ENCODE data around the gene PSMB11.
"Not testable (repeated sequence)": the region's sequence is repeated elsewhere in the genome, so short reads cannot be mapped to it uniquely, and the experiment has no call there.

The PSMB11 gene

GRCh38 chr14:23006544-23007419 is 35.2 kb upstream of the PSMB11 start:
- TF ChIP-seq, protein P1, sequence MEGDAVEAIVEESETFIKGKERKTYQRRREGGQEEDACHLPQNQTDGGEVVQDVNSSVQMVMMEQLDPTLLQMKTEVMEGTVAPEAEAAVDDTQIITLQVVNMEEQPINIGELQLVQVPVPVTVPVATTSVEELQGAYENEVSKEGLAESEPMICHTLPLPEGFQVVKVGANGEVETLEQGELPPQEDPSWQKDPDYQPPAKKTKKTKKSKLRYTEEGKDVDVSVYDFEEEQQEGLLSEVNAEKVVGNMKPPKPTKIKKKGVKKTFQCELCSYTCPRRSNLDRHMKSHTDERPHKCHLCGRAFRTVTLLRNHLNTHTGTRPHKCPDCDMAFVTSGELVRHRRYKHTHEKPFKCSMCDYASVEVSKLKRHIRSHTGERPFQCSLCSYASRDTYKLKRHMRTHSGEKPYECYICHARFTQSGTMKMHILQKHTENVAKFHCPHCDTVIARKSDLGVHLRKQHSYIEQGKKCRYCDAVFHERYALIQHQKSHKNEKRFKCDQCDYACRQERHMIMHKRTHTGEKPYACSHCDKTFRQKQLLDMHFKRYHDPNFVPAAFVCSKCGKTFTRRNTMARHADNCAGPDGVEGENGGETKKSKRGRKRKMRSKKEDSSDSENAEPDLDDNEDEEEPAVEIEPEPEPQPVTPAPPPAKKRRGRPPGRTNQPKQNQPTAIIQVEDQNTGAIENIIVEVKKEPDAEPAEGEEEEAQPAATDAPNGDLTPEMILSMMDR (IDR thresholded peaks at IDR 0.05; ENCODE audit: low read depth, low read length) = peak; percentile 29

GRCh38 chr14:23008831-23009230 is 33.2 kb upstream of the PSMB11 start:
- TF ChIP-seq, protein P1 (IDR thresholded peaks at IDR 0.05; ENCODE audit: low read depth, low read length) = no peak
- DNase-seq (ENCODE audit: low read depth, low spot score) = peak; percentile 32
- no peak overlapping the region for H3K4me3 ChIP-seq (ENCODE audit: low read depth, low read length)
- in situ Hi-C loops (cut with HindIII; ENCODE audit: low sequenced_read_pairs) = no loop called here

More at GRCh38 chr14:23006544-23007419, 35.2 kb upstream of the PSMB11 start:
- in situ Hi-C loops (cut with HindIII; ENCODE audit: low sequenced_read_pairs) = no loop called here
- peak; percentile 98 for DNase-seq (ENCODE audit: low read depth, low spot score)
- H3K4me3 ChIP-seq (ENCODE audit: low read depth, low read length) = peak overlapping the region; percentile 64

DNA sequence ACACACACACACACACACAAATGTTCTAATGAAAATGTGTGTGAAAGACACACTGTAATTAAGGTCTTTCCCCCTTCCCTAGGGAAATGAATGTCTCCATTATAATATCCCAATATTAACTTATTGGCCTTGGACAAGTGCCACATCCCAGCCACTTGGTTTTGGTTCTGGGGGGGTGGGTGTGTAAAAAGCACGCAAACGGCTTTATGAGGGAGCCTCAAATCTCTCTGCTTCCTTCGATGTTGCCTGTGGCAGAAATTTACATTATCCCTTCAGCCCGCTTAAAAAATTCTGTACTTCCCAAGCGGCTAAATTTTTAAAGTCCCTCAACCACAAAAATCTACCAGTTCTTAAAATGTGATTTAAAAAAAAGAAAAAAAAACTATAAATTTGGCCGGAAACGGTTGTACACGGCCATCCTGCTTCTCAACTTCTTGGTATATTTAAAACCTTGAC is 32.5 kb upstream of the PSMB11 start:
- no peak for DNase-seq (ENCODE audit: low read depth, low spot score)
- H3K4me3 ChIP-seq (ENCODE audit: low read depth, low read length) = peak overlapping the region; percentile 49
- in situ Hi-C loops (cut with HindIII; ENCODE audit: low sequenced_read_pairs) = no loop called here
- TF ChIP-seq, protein P1 (IDR thresholded peaks at IDR 0.05; ENCODE audit: low read depth, low read length) = no peak

GRCh38 chr14:23009939-23010726 is 31.9 kb upstream of the PSMB11 start, which contains the start of gene C14orf93:
Gene C14orf93, minus strand, starts transcription at chr14:23010143. Its CDS starts 11,120 bp downstream, at chr14:22999023.
- in situ Hi-C loops (cut with HindIII; ENCODE audit: low sequenced_read_pairs) = no loop called here
- peak within 1 kb of the TSS; percentile 49 for H3K4me3 ChIP-seq (ENCODE audit: low read depth, low read length)
- peak; percentile 57 for DNase-seq (ENCODE audit: low read depth, low spot score)
- TF ChIP-seq, protein P1 (IDR thresholded peaks at IDR 0.05; ENCODE audit: low read depth, low read length) = no peak

GRCh38 chr14:23013054-23013748 is 28.8 kb upstream of the PSMB11 start:
- in situ Hi-C loops (cut with HindIII; ENCODE audit: low sequenced_read_pairs) = no loop called here

GRCh38 chr14:23013749-23014054 is 28.3 kb upstream of the PSMB11 start:
- H3K4me3 ChIP-seq (ENCODE audit: low read depth, low read length); DNase-seq (ENCODE audit: low read depth, low spot score); in situ Hi-C loops (cut with HindIII; ENCODE audit: low sequenced_read_pairs): not testable (repeated sequence)

More at GRCh38 chr14:23013054-23013748, 28.8 kb upstream of the PSMB11 start:
- no peak overlapping the region for H3K4me3 ChIP-seq (ENCODE audit: low read depth, low read length)
- TF ChIP-seq, protein P1 (IDR thresholded peaks at IDR 0.05; ENCODE audit: low read depth, low read length) = no peak
- DNase-seq (ENCODE audit: low read depth, low spot score) = no peak

Data from astrocyte of the spinal cord (primary cell).